Activated T-helper 2 cell treated with anti-CD3 and anti-CD28 coated beads, Interferon-gamma antibody, Interleukin-2, Interleukin-4, amounts not matched to agents 10 μg/mL and 5 μg/mL and 100 μg/mL, durations not matched to agents 14 hours and 24 hours and 36 hours (primary cell): ENCODE results near the gene SLC6A6. TPM values are rescaled to one million over a fixed set of nuclear protein-coding genes. Genes with fewer than 3 reads are reported as not detected.
"Not testable (repeated sequence)": the region's sequence is repeated elsewhere in the genome, so short reads cannot be mapped to it uniquely, and the experiment has no call there.

ENCODE experiments used
- DNase-seq: peaks from one replicate; pipeline ENCODE4 v3.0.0; 2021; ENCODE audit warnings: low spot score
- H3K27ac Mint-ChIP-seq: one replicate; pipeline ENCODE4 v1.8.0; 2021; ENCODE audit warnings: mixed read lengths
- H3K27me3 Mint-ChIP-seq: one replicate; pipeline ENCODE4 v1.8.0; 2021; ENCODE audit warnings: low read depth, mixed read lengths
- H3K36me3 Mint-ChIP-seq: one replicate; pipeline ENCODE4 v1.8.0; 2021; ENCODE audit warnings: low read depth, mixed read lengths
- H3K4me1 Mint-ChIP-seq: one replicate; pipeline ENCODE4 v1.8.0; 2021; ENCODE audit warnings: low read depth, mixed read lengths
- H3K4me3 Mint-ChIP-seq: one replicate; pipeline ENCODE4 v1.8.0; 2021; ENCODE audit warnings: low read depth, mild to moderate bottlenecking, moderate library complexity, mixed read lengths
- H3K9me3 Mint-ChIP-seq: one replicate; pipeline ENCODE4 v1.8.0; 2021; ENCODE audit warnings: mixed read lengths
- intact Hi-C: fragments of 100-400 bp; cut with micrococcal nuclease; formaldehyde crosslinking; loops from one replicate; pipeline ENCODE4 v1.15.1; 2023
- total RNA-seq: library from RNA; stranded (reverse); gene quantifications from 2 replicates; pipeline ENCODE4 v1.2.3, GENCODE V29; 2022

Gene SLC6A6
- total RNA-seq, 1 donor from 2014 or later, result 55.8 TPM

- intact Hi-C loops, result no loop called here
- H3K4me3 Mint-ChIP-seq, result no peak overlapping the region
- no peak for DNase-seq
- no peaks in the 10 kb centered on the region for H3K9me3 Mint-ChIP-seq
- no peaks in the 10 kb centered on the region for H3K27me3 Mint-ChIP-seq
- no peak overlapping the region for H3K27ac Mint-ChIP-seq
- no peaks in the 10 kb centered on the region for H3K36me3 Mint-ChIP-seq
- H3K4me1 Mint-ChIP-seq, result no peaks in the 10 kb centered on the region
Observed at GRCh38 chr3:14513566-14514322, 111.3 kb downstream of the SLC6A6 start.

GRCh38 chr3:14514323-14514720 lies 111.9 kb downstream of the SLC6A6 start:
- no peak for DNase-seq
- H3K4me3 Mint-ChIP-seq, result no peak overlapping the region
- no peaks in the 10 kb centered on the region for H3K9me3 Mint-ChIP-seq
- no peaks in the 10 kb centered on the region for H3K36me3 Mint-ChIP-seq
- intact Hi-C loops, result no loop called here
- no peaks in the 10 kb centered on the region for H3K27me3 Mint-ChIP-seq
- no peak overlapping the region for H3K27ac Mint-ChIP-seq
- no peaks in the 10 kb centered on the region for H3K4me1 Mint-ChIP-seq

GRCh38 chr3:14515526-14515925 lies 113.1 kb downstream of the SLC6A6 start:
- H3K36me3 Mint-ChIP-seq, H3K9me3 Mint-ChIP-seq, H3K27me3 Mint-ChIP-seq, H3K4me1 Mint-ChIP-seq, H3K27ac Mint-ChIP-seq, intact Hi-C loops, H3K4me3 Mint-ChIP-seq, DNase-seq: not testable (repeated sequence)

- H3K36me3 Mint-ChIP-seq, result no peaks in the 10 kb centered on the region
- H3K9me3 Mint-ChIP-seq, result no peaks in the 10 kb centered on the region
- no peaks in the 10 kb centered on the region for H3K4me1 Mint-ChIP-seq
- no peak for DNase-seq
- H3K27ac Mint-ChIP-seq, result no peak overlapping the region
- H3K27me3 Mint-ChIP-seq, result no peaks in the 10 kb centered on the region
- no peak overlapping the region for H3K4me3 Mint-ChIP-seq
- intact Hi-C loops, result no loop called here
Observed at GRCh38 chr3:14516738-14517345, 114.4 kb downstream of the SLC6A6 start.

GRCh38 chr3:14517601-14518431 lies 115.4 kb downstream of the SLC6A6 start:
- Mint-ChIP-seq H3K4me3 (no peak overlapping the region), H3K4me1 (no peaks in the 10 kb centered on the region), H3K9me3 (no peaks in the 10 kb centered on the region), H3K36me3 (no peaks in the 10 kb centered on the region), H3K27me3 (no peaks in the 10 kb centered on the region), H3K27ac (no peak overlapping the region)
- no peak for DNase-seq
- intact Hi-C loops, result no loop called here

- no peak for DNase-seq
- Mint-ChIP-seq H3K4me1 (no peaks in the 10 kb centered on the region), H3K27me3 (no peaks in the 10 kb centered on the region), H3K4me3 (no peak overlapping the region), H3K36me3 (no peaks in the 10 kb centered on the region), H3K27ac (no peak overlapping the region), H3K9me3 (no peaks in the 10 kb centered on the region)
- intact Hi-C loops, result no loop called here
Observed at GRCh38 chr3:14518432-14518802, 116.0 kb downstream of the SLC6A6 start.

GRCh38 chr3:14518893-14519292 lies 116.5 kb downstream of the SLC6A6 start:
- Mint-ChIP-seq H3K27ac (no peak overlapping the region), H3K36me3 (no peaks in the 10 kb centered on the region), H3K4me3 (no peak overlapping the region), H3K9me3 (no peaks in the 10 kb centered on the region), H3K27me3 (no peaks in the 10 kb centered on the region), H3K4me1 (no peaks in the 10 kb centered on the region)
- no peak for DNase-seq
- intact Hi-C loops, result no loop called here

GRCh38 chr3:14519406-14519805 lies 117.0 kb downstream of the SLC6A6 start:
- intact Hi-C loops, result no loop called here
- no peak for DNase-seq
- Mint-ChIP-seq H3K4me1 (no peaks in the 10 kb centered on the region), H3K27ac (no peak overlapping the region), H3K27me3 (no peaks in the 10 kb centered on the region), H3K4me3 (no peak overlapping the region), H3K9me3 (no peaks in the 10 kb centered on the region), H3K36me3 (no peaks in the 10 kb centered on the region)

GRCh38 chr3:14520149-14520548 lies 117.7 kb downstream of the SLC6A6 start:
- Mint-ChIP-seq H3K4me1 (no peaks in the 10 kb centered on the region), H3K36me3 (no peaks in the 10 kb centered on the region), H3K9me3 (no peaks in the 10 kb centered on the region), H3K27ac (no peak overlapping the region), H3K27me3 (no peaks in the 10 kb centered on the region), H3K4me3 (no peak overlapping the region)
- intact Hi-C loops, result no loop called here
- DNase-seq, result no peak

- Mint-ChIP-seq H3K4me3 (no peak overlapping the region), H3K36me3 (no peaks in the 10 kb centered on the region), H3K27ac (no peak overlapping the region), H3K27me3 (no peaks in the 10 kb centered on the region), H3K9me3 (no peaks in the 10 kb centered on the region), H3K4me1 (no peaks in the 10 kb centered on the region)
- intact Hi-C loops, result no loop called here
- no peak for DNase-seq
Observed at GRCh38 chr3:14520967-14521366, 118.6 kb downstream of the SLC6A6 start.

GRCh38 chr3:14521611-14522010 lies 119.2 kb downstream of the SLC6A6 start:
- no peaks in the 10 kb centered on the region for H3K4me1 Mint-ChIP-seq

GRCh38 chr3:14522129-14522691 lies 119.8 kb downstream of the SLC6A6 start:
- intact Hi-C loops, result no loop called here
- DNase-seq, result no peak
- H3K27me3 Mint-ChIP-seq, result no peaks in the 10 kb centered on the region
- no peak overlapping the region for H3K27ac Mint-ChIP-seq
- no peak overlapping the region for H3K4me3 Mint-ChIP-seq
- H3K36me3 Mint-ChIP-seq, result no peaks in the 10 kb centered on the region
- H3K4me1 Mint-ChIP-seq, result no peaks in the 10 kb centered on the region
- H3K9me3 Mint-ChIP-seq, result no peaks in the 10 kb centered on the region

More at GRCh38 chr3:14521611-14522010, 119.2 kb downstream of the SLC6A6 start:
- H3K4me3 Mint-ChIP-seq, result no peak overlapping the region
- no peaks in the 10 kb centered on the region for H3K27me3 Mint-ChIP-seq
- H3K9me3 Mint-ChIP-seq, result no peaks in the 10 kb centered on the region
- H3K36me3 Mint-ChIP-seq, result no peaks in the 10 kb centered on the region
- intact Hi-C loops, result no loop called here
- no peak overlapping the region for H3K27ac Mint-ChIP-seq
- no peak for DNase-seq

GRCh38 chr3:14522768-14523167 lies 120.4 kb downstream of the SLC6A6 start:
- intact Hi-C loops, result no loop called here
- H3K4me1 Mint-ChIP-seq, result no peaks in the 10 kb centered on the region
- DNase-seq, result no peak
- no peaks in the 10 kb centered on the region for H3K9me3 Mint-ChIP-seq
- H3K36me3 Mint-ChIP-seq, result no peaks in the 10 kb centered on the region
- no peak overlapping the region for H3K27ac Mint-ChIP-seq
- no peak overlapping the region for H3K4me3 Mint-ChIP-seq
- no peaks in the 10 kb centered on the region for H3K27me3 Mint-ChIP-seq
